GM20000 (cell line): ENCODE measurements around the gene KCNH8.

Source experiments
- DNase-seq: peaks from one replicate; pipeline ENCODE4 v3.0.0; 2012; ENCODE audit warnings: low spot score
- TF ChIP-seq, protein P1 (sequence below): IDR thresholded peaks from 2 replicates; pipeline ENCODE4 v1.5.1; 2012; ENCODE audit warnings: mild to moderate bottlenecking, control low read depth; ENCODE audit errors: extremely low read depth, missing control alignments

The KCNH8 gene

DNA sequence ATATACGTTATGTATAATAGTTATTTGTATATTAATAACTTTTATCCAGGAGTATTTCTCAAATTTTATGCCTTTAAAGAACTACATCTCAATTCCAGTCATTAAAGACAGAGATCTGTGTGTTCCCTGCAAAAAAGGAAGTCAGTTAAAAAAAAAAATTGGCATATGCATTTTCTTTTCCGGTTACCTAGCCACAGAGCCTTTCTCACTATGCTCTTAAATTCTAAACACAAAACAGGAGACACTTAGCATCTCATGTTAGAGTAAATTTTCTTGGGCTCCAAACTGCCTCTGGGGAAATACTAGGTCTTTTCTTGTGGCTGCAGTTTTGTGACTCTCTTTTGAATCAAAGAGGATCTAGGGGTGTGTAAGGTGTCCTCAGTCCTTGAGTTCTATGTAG, 105.9 kb downstream of the KCNH8 start:
- DNase-seq, result no peak
- TF ChIP-seq, protein P1, sequence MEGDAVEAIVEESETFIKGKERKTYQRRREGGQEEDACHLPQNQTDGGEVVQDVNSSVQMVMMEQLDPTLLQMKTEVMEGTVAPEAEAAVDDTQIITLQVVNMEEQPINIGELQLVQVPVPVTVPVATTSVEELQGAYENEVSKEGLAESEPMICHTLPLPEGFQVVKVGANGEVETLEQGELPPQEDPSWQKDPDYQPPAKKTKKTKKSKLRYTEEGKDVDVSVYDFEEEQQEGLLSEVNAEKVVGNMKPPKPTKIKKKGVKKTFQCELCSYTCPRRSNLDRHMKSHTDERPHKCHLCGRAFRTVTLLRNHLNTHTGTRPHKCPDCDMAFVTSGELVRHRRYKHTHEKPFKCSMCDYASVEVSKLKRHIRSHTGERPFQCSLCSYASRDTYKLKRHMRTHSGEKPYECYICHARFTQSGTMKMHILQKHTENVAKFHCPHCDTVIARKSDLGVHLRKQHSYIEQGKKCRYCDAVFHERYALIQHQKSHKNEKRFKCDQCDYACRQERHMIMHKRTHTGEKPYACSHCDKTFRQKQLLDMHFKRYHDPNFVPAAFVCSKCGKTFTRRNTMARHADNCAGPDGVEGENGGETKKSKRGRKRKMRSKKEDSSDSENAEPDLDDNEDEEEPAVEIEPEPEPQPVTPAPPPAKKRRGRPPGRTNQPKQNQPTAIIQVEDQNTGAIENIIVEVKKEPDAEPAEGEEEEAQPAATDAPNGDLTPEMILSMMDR, result no peak

GRCh38 chr3:19254784-19255338, 106.6 kb downstream of the KCNH8 start:
- TF ChIP-seq, protein P1, result no peak
- DNase-seq, result no peak

DNA sequence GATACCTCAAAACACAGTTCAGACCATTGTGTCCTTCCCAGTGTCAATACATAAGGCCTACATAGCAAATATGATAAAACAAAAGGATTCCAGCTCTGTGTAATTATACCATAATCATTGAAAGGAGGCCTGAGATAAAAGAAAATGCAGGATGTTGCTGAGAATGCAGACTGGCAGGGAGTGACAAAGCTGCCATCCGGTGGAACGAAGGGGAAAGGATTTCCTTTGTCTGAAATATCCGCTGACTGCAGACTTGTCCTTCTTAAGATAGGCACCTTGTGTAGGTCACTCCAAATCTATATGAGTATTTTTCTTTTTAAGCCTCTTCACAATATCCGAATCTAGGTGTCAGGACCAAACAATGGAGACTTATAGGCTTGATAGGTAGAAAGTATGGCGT, 108.0 kb downstream of the KCNH8 start:
- TF ChIP-seq, protein P1, result no peak
- DNase-seq, result no peak

DNA sequence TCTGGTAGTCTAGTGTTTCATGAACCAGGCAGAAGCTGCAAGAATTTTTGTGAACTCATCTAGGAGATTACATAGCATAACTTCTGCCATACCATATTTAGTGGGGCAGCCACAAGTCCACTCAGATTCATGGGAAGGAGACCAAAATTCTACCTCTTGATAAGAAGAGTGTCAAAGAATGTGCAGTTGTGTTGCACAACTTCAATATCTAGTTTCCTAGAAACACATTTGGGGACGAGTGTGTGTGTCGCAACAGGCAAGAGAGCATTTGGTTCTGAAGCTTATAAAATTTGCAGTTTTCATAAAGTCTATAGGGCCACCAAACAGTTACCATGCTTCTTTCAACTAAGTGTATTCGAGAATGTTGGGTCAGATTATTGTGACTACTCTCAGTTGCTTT, 115.3 kb downstream of the KCNH8 start:
- no peak for DNase-seq
- TF ChIP-seq, protein P1, result no peak

- no peak for DNase-seq
- TF ChIP-seq, protein P1, result no peak
Observed at GRCh38 chr3:19264424-19264823, 116.1 kb downstream of the KCNH8 start.

GRCh38 chr3:19267040-19267439, 118.7 kb downstream of the KCNH8 start:
- TF ChIP-seq, protein P1, result no peak
- DNase-seq, result no peak

DNA sequence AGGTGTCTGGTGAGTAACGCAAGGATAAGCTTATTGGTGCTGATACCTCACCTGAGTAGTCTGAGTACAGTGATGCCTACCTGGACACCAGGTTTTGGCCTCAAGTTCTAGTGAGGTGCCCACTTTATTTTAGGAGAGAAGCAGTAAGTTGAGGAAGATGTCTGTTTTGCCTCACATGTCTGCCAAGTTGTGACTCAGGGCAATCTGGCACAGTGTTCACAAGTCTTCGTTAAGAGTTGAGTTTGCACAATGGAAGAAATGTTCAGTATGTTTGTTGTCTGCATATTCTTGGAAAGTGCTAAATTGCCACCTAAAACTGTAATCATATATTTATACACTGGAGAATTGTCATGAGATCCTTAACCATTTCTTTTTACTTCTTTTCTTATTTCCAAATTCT, 122.2 kb downstream of the KCNH8 start:
- TF ChIP-seq, protein P1, result no peak
- DNase-seq, result no peak
